Head of caudate nucleus (tissue), 42 donors: ENCODE results near the gene VRK1.

Source experiments
- DNase-seq, 42 donors: peaks; one replicate each; pipeline versions ENCODE4 v3.0.0 to v3.0.0-alpha.2; 2020 to 2021; ENCODE audit warnings: mixed read lengths in 7 of 42
- intact Hi-C: fragments of 100-400 bp; cut with DNase I; formaldehyde crosslinking; loops from one replicate; pipeline ENCODE4 v1.15.0; 2022

The VRK1 gene

DNA sequence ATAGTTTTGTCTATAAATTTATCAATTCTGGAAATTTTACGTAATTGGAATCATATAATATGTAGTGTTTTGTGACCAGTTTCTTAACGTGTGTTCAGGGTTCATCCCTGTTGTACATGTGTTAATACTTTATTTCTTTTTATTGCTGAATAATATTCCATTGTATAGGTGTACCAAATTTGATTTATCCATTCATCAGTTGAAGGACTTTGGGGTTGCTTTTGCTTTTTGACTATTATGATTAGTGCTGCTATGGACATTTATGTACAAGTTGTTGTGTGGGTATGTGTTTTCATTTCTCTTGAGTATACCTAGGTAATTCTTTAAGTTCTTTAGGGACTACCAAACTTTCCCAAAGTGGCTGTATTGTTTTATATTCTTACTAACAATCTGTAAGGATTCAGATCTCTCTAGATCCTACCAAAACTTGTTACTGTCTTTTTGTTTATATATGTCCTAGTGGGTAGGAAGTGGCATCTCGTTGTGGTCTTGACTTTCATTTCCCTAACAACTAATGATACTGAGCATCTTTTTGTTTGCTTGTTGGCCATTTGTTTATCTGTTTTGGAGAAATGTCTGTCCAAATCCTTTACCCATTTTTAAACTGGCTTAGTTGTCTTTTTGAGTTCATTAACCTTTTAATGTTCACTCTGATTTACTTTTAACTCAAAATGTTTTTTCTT, 14.9 kb downstream of the VRK1 start:
- intact Hi-C loops, result no loop called here
- no peak for DNase-seq

DNA sequence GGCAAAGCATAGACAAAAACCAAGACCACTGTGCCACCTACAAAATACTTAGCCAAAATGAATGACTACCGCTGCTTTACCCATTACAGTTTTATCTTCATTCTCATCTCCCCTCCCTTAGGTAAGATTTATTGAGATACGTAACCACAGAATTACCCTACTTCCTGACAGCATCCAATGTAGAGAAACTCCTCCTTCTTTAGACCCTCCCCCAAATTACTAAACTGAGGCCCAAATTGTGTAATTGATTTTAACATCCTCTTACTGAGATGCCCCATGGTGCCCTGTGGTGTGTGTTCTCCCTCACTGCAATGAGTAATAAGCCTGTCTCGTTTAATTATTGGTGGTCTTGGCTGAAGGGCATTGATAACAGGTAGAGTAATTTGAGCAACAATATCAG, 19.1 kb downstream of the VRK1 start:
- intact Hi-C loops, result no loop called here
- no peak for DNase-seq

- DNase-seq, result no peak
- intact Hi-C loops, result no loop called here
These were observed 20.8 kb downstream of the VRK1 start for GRCh38 chr14:96817750-96818666.

DNA sequence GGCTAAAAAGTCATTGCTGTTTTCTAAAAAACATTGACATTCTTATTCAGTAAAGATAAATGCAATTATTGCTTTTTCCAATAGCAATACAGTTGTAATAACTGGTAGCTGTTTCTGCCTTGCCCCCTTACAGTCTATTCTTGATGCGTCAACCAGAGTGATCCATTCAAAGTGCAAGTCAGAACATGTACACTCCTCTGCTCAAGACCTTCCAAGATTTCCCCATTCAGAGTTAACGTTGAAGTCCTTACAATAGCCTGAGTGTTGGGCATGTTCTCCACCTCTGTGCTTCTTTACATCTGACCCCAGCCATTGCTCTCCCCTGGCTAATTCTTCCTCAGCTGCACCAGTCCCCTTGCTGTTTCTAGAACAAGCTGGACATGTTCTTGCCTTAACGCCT, 24.3 kb downstream of the VRK1 start:
- intact Hi-C loops, result no loop called here
- DNase-seq, result no peak

DNA sequence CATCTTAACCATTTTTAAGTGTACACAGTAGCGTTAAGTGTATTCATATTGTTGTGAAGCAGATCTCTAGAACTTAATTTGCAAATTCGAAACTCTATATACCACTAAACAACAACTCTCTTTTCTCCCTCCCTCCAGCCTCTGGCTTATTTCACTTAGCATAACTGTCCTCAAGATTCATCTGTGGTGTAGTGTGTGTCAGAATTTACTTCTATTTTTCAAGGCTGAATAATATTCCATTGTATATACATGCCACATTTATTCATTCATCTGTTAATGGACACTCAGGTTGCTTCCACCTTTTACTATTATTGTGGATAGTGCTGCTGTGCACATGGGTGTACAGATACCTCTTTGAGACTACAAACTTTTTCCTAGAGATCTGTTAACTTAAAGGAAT, 26.5 kb downstream of the VRK1 start:
- DNase-seq, result no peak
- intact Hi-C loops, result no loop called here

DNA sequence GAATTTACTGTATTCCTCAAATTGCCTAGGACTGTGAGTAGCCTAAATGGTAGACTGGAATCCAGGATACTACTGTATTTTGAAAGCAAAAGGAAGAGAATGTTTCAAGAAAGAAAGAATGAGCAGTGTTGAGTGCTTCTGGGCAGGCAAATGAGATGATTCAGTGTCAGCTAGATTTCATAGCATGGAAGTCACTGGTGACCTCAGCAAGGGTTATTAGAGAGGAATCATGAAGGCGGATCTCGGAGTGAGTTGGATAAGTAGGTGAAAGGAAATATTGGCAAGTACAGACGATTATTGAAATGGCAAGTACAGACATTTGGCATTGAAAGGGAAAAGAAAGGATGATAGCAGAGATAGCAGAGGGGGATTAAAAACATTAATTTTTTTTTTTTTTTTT, 27.1 kb downstream of the VRK1 start:
- intact Hi-C loops, result no loop called here
- no peak for DNase-seq

DNA sequence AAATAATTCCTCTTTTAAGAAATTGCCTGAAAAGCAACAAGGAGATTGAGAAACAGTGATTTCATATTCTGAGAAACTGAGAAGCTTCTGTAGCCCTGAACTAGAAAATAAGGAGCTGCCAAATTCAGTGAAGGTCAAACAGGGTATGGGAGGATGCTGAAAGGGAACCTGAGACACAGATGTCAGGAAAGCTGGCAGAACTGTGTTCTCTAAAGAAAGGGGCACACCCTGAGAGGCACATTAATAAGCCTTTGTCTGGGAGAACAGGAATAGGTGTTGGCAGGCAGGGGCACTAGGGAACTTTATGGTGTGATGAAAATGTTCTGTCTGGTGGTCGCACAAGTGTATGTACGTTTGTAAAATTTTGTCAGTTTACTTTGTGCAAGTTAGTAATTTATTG, 29.6 kb downstream of the VRK1 start:
- no peak for DNase-seq
- intact Hi-C loops, result no loop called here

GRCh38 chr14:96827290-96827689, 30.1 kb downstream of the VRK1 start:
- DNase-seq, result no peak
- intact Hi-C loops, result no loop called here

DNA sequence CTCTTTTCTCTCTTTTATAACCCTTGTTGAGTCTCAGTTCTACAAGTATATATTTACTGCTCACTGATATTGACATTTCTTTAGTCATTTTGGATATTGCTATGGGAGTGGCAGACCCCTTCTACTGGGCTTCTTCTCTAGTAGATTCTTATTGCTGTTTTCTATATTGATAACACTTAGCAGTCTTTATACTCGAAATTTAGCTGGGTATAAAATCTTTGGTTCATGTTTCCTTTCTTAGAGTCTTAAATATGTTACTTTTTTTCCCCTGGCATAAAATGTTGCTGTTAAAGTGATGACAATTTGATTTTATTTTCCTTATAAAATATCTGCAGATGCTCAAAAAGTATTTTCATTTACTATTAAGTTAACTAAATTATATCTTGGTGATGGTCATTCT, 32.6 kb downstream of the VRK1 start:
- intact Hi-C loops, result no loop called here
- no peak for DNase-seq

DNA sequence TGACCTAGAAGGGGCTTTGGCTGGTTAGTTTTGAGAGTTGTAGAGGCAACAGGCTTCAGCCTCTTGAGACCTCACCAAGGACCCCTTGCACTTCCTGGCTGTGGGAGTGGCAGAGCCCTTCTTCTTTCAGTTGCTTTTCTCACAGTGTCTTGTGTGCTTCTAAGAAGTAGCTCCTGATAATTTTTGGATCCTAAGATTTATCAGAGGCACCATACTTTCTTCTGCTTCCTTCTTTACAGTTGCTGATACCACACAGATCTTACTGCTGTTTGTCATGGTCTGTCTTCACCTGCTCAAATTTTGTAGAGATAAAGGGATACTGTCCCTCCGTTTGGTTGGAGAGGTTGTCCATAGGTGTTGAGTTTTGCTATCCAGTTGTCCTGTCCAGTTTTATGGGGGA, 33.8 kb downstream of the VRK1 start:
- no peak for DNase-seq
- intact Hi-C loops, result no loop called here

- intact Hi-C loops, result no loop called here
These were observed 35.2 kb downstream of the VRK1 start for GRCh38 chr14:96832351-96832750.

DNA sequence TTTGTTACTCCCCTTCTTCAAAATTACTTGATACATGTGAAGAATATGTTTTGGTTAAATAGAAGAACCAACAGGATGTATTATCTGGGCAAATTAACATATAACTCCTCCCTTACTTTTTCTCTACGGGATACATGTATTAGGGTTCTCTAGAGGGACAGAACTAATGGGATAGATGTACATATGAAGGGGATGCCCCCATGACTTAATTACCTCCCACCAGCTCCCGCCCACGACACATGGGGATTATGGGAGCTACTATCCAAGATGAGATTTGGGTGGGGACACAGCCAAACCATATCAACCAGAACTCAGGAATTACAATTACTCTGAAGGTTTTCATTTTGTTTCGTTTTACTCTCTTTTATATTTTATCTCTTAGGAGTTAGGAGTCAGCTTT, 41.3 kb downstream of the VRK1 start:
- intact Hi-C loops, result no loop called here
- DNase-seq, result no peak

More at GRCh38 chr14:96832351-96832750, 35.2 kb downstream of the VRK1 start:
- DNase-seq, result no peak

GRCh38 chr14:96839251-96839650, 42.1 kb downstream of the VRK1 start:
- no peak for DNase-seq
- intact Hi-C loops, result no loop called here

DNA sequence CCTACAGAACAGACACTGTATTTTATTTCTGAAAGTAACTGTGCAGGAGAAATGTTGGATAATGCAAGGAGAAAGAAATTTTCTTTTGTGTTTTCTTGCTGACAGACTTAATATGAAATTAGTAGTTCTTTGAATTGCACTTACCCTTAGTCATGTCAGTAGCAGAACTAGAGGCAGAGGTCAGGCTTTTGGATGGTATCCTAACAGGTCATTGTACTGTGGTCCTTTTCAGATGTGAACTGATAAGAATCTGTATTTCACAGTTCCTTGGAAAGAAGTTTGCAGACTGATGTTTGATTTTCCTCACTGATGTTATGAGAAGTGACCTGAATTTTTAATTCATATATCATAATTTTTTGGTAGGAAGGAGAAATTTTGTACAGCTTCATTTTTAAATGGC, 46.0 kb downstream of the VRK1 start:
- intact Hi-C loops, result no loop called here
- DNase-seq, result no peak

- intact Hi-C loops, result no loop called here
- no peak for DNase-seq
These were observed 47.8 kb downstream of the VRK1 start for GRCh38 chr14:96844857-96845570.

GRCh38 chr14:96847451-96847850, 50.3 kb downstream of the VRK1 start:
- DNase-seq, result no peak
- intact Hi-C loops, result no loop called here

GRCh38 chr14:96848011-96848410, 50.8 kb downstream of the VRK1 start:
- intact Hi-C loops, result no loop called here
- DNase-seq, result no peak

DNA sequence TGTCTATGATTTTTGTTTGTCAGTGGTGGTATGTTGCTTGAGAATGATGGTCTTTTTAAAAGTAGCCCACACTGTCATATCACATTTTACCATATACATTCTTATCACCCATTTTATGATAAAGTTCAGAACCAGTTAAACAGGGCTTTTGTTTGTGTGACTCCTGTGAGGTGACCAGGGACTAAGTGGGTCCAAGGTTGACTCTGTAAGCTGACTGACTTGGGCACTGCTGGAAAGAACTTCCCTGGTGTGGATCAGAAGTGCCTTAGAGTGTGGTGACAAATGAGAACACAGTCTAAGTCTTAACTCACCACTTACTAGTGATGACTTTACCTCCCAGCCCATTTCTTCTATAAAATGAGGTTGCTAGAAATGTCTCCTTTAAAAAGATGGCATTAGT, 52.6 kb downstream of the VRK1 start:
- intact Hi-C loops, result no loop called here
- DNase-seq, result no peak

DNA sequence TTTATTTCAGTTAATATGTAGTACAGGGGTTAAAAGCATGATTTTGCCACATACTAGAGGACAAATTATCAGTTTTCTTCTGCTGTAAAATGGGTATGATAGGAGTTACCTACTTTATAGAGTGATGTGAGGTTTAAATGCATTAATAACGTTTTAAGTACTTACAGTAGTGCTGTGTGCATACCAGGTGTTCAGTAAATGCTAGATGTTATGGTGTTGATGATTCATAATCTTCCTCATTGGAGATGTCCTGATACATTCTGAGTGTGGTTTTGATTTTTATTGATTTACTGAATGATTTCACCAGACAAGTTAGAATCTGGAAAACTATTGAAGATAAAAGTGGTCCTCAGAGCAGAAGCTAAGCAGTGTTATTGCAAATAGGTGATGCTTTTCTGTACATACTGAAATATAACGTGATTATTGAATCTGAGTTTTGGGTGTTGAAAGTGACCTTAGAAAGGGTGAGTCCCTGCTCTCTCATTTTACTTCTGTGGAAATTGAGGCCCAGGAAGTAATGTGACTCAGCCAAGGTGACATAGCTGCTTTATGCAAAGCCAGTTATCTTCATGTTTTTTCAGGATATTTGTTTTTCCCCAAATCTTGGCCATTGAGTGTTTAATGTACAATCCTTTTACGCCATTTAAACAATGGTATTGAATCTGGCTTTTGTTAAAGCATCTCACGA, 54.7 kb downstream of the VRK1 start:
- no peak for DNase-seq
- intact Hi-C loops, result no loop called here
